H1 (cell line): ENCODE data around the gene ARHGEF39. TPM values are rescaled to one million over a fixed set of nuclear protein-coding genes. Genes with fewer than 3 reads are reported as not detected.

ENCODE experiments used
- CTCF ChIA-PET: fragments of 300-600 bp; sonication (Branson Sonifier 250); formaldehyde crosslinking; loops from one replicate; lab custom pipeline; 2021; ENCODE audit not compliant: partially characterized antibody; lab: Charles Lee
- POLR2A ChIA-PET: fragments of 300-600 bp; sonication (Branson Sonifier 250); formaldehyde crosslinking; loops from one replicate; lab custom pipeline; 2021; ENCODE audit warnings: inconsistent platforms; ENCODE audit not compliant: partially characterized antibody; lab: Charles Lee
- DNase-seq, 2 experiments: peaks; one replicate each; pipeline versions ENCODE4 v3.0.0 to v3.0.0-alpha.2; 2010 to 2022; ENCODE audit warnings: low spot score in 2 of 2, low read depth in 1 of 2, mixed read lengths in 1 of 2
- FAIRE-seq: peaks from 2 replicates; lab custom pipeline; 2011; peaks lifted over from hg19 to GRCh38; lab: Jason Lieb, UNC
- H2AFZ ChIP-seq: 2 replicates; pipeline ENCODE4 v1.8.1; 2012; ENCODE audit warnings: low read length, inconsistent platforms
- H2AK5ac ChIP-seq: 2 replicates; pipeline ENCODE4 v1.6.1; 2013; ENCODE audit warnings: low read depth, low read length
- H2BK120ac ChIP-seq: replicated peaks from 2 replicates; pipeline ENCODE3; 2013; ENCODE audit warnings: low read depth, low read length, inconsistent platforms
- H2BK12ac ChIP-seq: 2 replicates; pipeline ENCODE4 v1.6.1; 2013; ENCODE audit warnings: low read depth, low read length
- H2BK15ac ChIP-seq: 2 replicates; pipeline ENCODE4 v1.6.1; 2013; ENCODE audit warnings: low read length
- H2BK20ac ChIP-seq: 2 replicates; pipeline ENCODE4 v1.6.1; 2013; ENCODE audit warnings: low read length
- H2BK5ac ChIP-seq: 2 replicates; pipeline ENCODE4 v1.6.1; 2013; ENCODE audit warnings: low read depth, low read length
- H3K14ac ChIP-seq: 2 replicates; pipeline ENCODE4 v1.6.1; 2013; ENCODE audit warnings: inconsistent platforms; ENCODE audit not compliant: insufficient read length
- H3K18ac ChIP-seq: 2 replicates; pipeline ENCODE4 v1.6.1; 2013; ENCODE audit warnings: low read length; ENCODE audit errors: extremely low read depth
- H3K23ac ChIP-seq: 2 replicates; pipeline ENCODE4 v1.6.1; 2013; ENCODE audit warnings: inconsistent platforms; ENCODE audit not compliant: insufficient read length
- H3K23me2 ChIP-seq: 2 replicates; pipeline ENCODE4 v1.6.1; 2013; ENCODE audit warnings: low read depth, low read length
- H3K27ac ChIP-seq: 2 replicates; pipeline ENCODE4 v1.6.1; 2011; ENCODE audit warnings: low read depth, low read length, inconsistent platforms
- H3K27me3 ChIP-seq, 4 experiments: replicated peaks in 1 of 4; 1 replicate in 1 of 4; 2 replicates in 3 of 4; pipeline versions ENCODE4 v1.6.1 to v1.8.1; 2011 to 2013; ENCODE audit warnings: low read length in 3 of 4, mild to moderate bottlenecking in 3 of 4, inconsistent platforms in 2 of 4, mixed read lengths in 2 of 4, moderate library complexity in 1 of 4; ENCODE audit not compliant: control insufficient read depth in 3 of 4, insufficient read depth in 3 of 4; ENCODE audit errors: extremely low read depth in 1 of 4
- H3K36me3 ChIP-seq, 4 experiments: 2 replicates each; pipeline versions ENCODE4 v1.6.1 to v1.8.1; 2011 to 2013; ENCODE audit warnings: mild to moderate bottlenecking in 4 of 4, low read length in 3 of 4, moderate library complexity in 2 of 4, control low read depth in 1 of 4, inconsistent platforms in 1 of 4; ENCODE audit not compliant: insufficient read depth in 4 of 4, control insufficient read depth in 2 of 4
- H3K4ac ChIP-seq: replicated peaks from 2 replicates; pipeline ENCODE3; 2013; ENCODE audit warnings: low read length, low read depth, mixed read lengths, inconsistent platforms; ENCODE audit not compliant: insufficient read length
- H3K4me1 ChIP-seq, 4 experiments: replicated peaks in 1 of 4; 1 replicate in 1 of 4; 2 replicates in 3 of 4; pipeline versions ENCODE4 v1.6.1 to v1.8.1; 2011 to 2013; ENCODE audit warnings: low read length in 3 of 4, inconsistent platforms in 2 of 4, mixed read lengths in 1 of 4; ENCODE audit not compliant: insufficient read depth in 4 of 4, control insufficient read depth in 3 of 4
- H3K4me2 ChIP-seq, 2 experiments: 2 replicates each; pipeline versions ENCODE4 v1.6.1 to v1.8.1; 2011 to 2013; ENCODE audit warnings: low read depth in 2 of 2, low read length in 2 of 2, control low read depth in 1 of 2, inconsistent platforms in 1 of 2, mild to moderate bottlenecking in 1 of 2; ENCODE audit not compliant: insufficient read depth in 1 of 2
- H3K4me3 ChIP-seq, 4 experiments: fragments of 200-600, 300-600 bp in 1 of 4; sonication (generic), shearing (Covaris generic), sonication (Bioruptor Twin) in 1 of 4; 2 replicates each; pipeline versions ENCODE4 v1.5.1 to v1.8.1; 2011 to 2016; ENCODE audit warnings: low read length in 4 of 4, low read depth in 3 of 4, control low read depth in 2 of 4, inconsistent platforms in 2 of 4, mild to moderate bottlenecking in 2 of 4, mixed read lengths in 1 of 4, moderate library complexity in 1 of 4; ENCODE audit not compliant: insufficient read depth in 2 of 4; ENCODE audit errors: extremely low read depth in 1 of 4
- H3K56ac ChIP-seq: replicated peaks from 2 replicates; pipeline ENCODE3; 2013; ENCODE audit warnings: low read depth, mild to moderate bottlenecking, mixed read lengths, low read length, inconsistent platforms; ENCODE audit not compliant: insufficient read length
- H3K79me1 ChIP-seq: 2 replicates; pipeline ENCODE4 v1.6.1; 2013; ENCODE audit warnings: low read depth, low read length, control low read depth
- H3K79me2 ChIP-seq, 2 experiments: 2 replicates each; pipeline versions ENCODE4 v1.6.1 to v1.8.1; 2012 to 2013; ENCODE audit warnings: low read length in 2 of 2, mild to moderate bottlenecking in 2 of 2, inconsistent platforms in 1 of 2; ENCODE audit not compliant: insufficient read depth in 2 of 2, control insufficient read depth in 1 of 2
- H3K9ac ChIP-seq, 4 experiments: replicated peaks in 1 of 4; 1 replicate in 1 of 4; 2 replicates in 3 of 4; pipeline versions ENCODE4 v1.6.1 to v1.8.1; 2011 to 2013; ENCODE audit warnings: low read depth in 3 of 4, low read length in 3 of 4, control low read depth in 2 of 4, mild to moderate bottlenecking in 2 of 4, moderate library complexity in 2 of 4, inconsistent platforms in 1 of 4; ENCODE audit errors: extremely low read depth in 1 of 4
- H3K9me3 ChIP-seq, 2 experiments: 2 replicates each; pipeline versions ENCODE4 v1.6.1 to v1.8.1; 2012 to 2013; ENCODE audit warnings: mild to moderate bottlenecking in 2 of 2, moderate library complexity in 2 of 2, control low read depth in 1 of 2, inconsistent platforms in 1 of 2, low read depth in 1 of 2, low read length in 1 of 2, mixed read lengths in 1 of 2; ENCODE audit not compliant: insufficient read depth in 2 of 2
- H4K20me1 ChIP-seq, 2 experiments: replicated peaks in 1 of 2; 2 replicates each; pipeline versions ENCODE3 to v1.8.1; 2011 to 2013; ENCODE audit warnings: inconsistent platforms in 2 of 2, low read length in 2 of 2, mild to moderate bottlenecking in 1 of 2; ENCODE audit not compliant: insufficient read depth in 2 of 2, control insufficient read depth in 1 of 2
- H4K5ac ChIP-seq: 2 replicates; pipeline ENCODE4 v1.6.1; 2013; ENCODE audit warnings: low read length, low read depth, mixed read lengths, inconsistent platforms; ENCODE audit not compliant: insufficient read length
- H4K8ac ChIP-seq: 2 replicates; pipeline ENCODE4 v1.8.0; 2013; ENCODE audit warnings: mild to moderate bottlenecking, moderate library complexity, low read length, inconsistent platforms; ENCODE audit not compliant: insufficient read depth; ENCODE audit errors: extremely low read depth
- H4K91ac ChIP-seq: replicated peaks from 2 replicates; pipeline ENCODE3; 2013; ENCODE audit warnings: low read length, mixed read lengths, inconsistent platforms; ENCODE audit not compliant: insufficient read length
- ASH2L ChIP-seq: fragments of 200-600, 300-600 bp; sonication (generic); IDR thresholded peaks from one replicate; pipeline ENCODE4 v1.7.1; 2017; ENCODE audit warnings: low read length
- CTBP2 ChIP-seq: IDR thresholded peaks from 2 replicates; pipeline ENCODE4 v1.7.0; 2011; ENCODE audit warnings: borderline replicate concordance, mild to moderate bottlenecking, moderate library complexity, mixed read lengths, low read length; ENCODE audit not compliant: insufficient read depth, insufficient read length
- EP300 ChIP-seq, 2 experiments: IDR thresholded peaks; 1 replicate in 1 of 2; 2 replicates in 1 of 2; pipeline ENCODE4 v1.6.1; 2011 to 2012; ENCODE audit warnings: low read depth in 2 of 2, low read length in 2 of 2, mild to moderate bottlenecking in 2 of 2, borderline replicate concordance in 1 of 2, inconsistent platforms in 1 of 2, moderate library complexity in 1 of 2
- SAP30 ChIP-seq: fragments of 300-600 bp; sonication (generic); IDR thresholded peaks from 2 replicates; pipeline ENCODE4 v1.7.1; 2012; ENCODE audit warnings: low read length, moderate library complexity, mild to moderate bottlenecking, inconsistent platforms; ENCODE audit not compliant: insufficient read depth, insufficient replicate concordance
- SP1 ChIP-seq: IDR thresholded peaks from 2 replicates; pipeline ENCODE4 v1.6.1; 2011; ENCODE audit warnings: low read depth, low read length
- SUZ12 ChIP-seq: fragments of 200-600 bp; sonication (generic); IDR thresholded peaks from 2 replicates; pipeline ENCODE4 v1.6.1; 2012; ENCODE audit warnings: mild to moderate bottlenecking, inconsistent platforms, low read length, moderate library complexity, mixed read lengths
- YY1 ChIP-seq: IDR thresholded peaks from 2 replicates; pipeline ENCODE4 v1.6.1; 2011; ENCODE audit warnings: low read depth, mild to moderate bottlenecking, low read length
- WGBS, 2 experiments: shearing (Covaris generic) in 1 of 2; methylation state at CpG; one replicate each; pipeline versions ENCODE4 v1.1.6 to v1.1.7; 2013 to 2015; ENCODE audit warnings: low lambda C conversion rate in 2 of 2, mixed read lengths in 2 of 2, inconsistent platforms in 1 of 2, low coverage in 1 of 2, missing lambda C conversion rate in 1 of 2; ENCODE audit not compliant: insufficient replicate concordance in 2 of 2, insufficient coverage in 1 of 2, insufficient read length in 1 of 2; ENCODE audit errors: extremely low coverage in 1 of 2, missing lambda C conversion rate in 1 of 2; 5-methylcytosine and 5-hydroxymethylcytosine counted together
- polyA plus RNA-seq, 7 experiments: library from polyadenylated mRNA; depleted of rRNA in 3 of 7; stranded (reverse) in 5 of 7; unstranded in 2 of 7; fragments of >200 nt in 5 of 7; fragments of 200-250 nt in 2 of 7; gene quantifications; 1 replicate in 5 of 7; 2 replicates in 1 of 7; 4 replicates in 1 of 7; pipeline versions ENCODE4 v1.2.1 to v1.2.3, GENCODE V29; 2011 to 2013; ENCODE audit warnings: missing spikeins in 2 of 7, mixed read lengths in 2 of 7
- total RNA-seq: library from RNA; stranded (reverse); fragmentation: NEBNext Ultra II Directional; extraction: Animal tissue kit (Norgen Biotek cat#: 25700); gene quantifications from 2 replicates; pipeline ENCODE4 v1.2.1, GENCODE V29; 2021
- TF ChIP-seq, protein P1 (sequence below), 3 experiments: IDR thresholded peaks; 1 replicate in 2 of 3; 2 replicates in 1 of 3; pipeline versions ENCODE4 v1.5.1 to v1.6.1; 2011; ENCODE audit warnings: low read length in 3 of 3, mild to moderate bottlenecking in 3 of 3, inconsistent platforms in 2 of 3, low read depth in 1 of 3, moderate library complexity in 1 of 3; ENCODE audit not compliant: insufficient read depth in 1 of 3; ENCODE audit errors: control extremely low read depth in 1 of 3
- TF ChIP-seq, protein P2 (sequence below): IDR thresholded peaks from 2 replicates; pipeline ENCODE4 v1.6.1; 2012; ENCODE audit warnings: inconsistent platforms

Gene ARHGEF39
- total and polyA plus RNA-seq, 2 of the 8 experiments (the other 6 are each of a cell fraction or from before 2014, with no cell fraction given): 18.6 to 18.7 TPM

DNA sequence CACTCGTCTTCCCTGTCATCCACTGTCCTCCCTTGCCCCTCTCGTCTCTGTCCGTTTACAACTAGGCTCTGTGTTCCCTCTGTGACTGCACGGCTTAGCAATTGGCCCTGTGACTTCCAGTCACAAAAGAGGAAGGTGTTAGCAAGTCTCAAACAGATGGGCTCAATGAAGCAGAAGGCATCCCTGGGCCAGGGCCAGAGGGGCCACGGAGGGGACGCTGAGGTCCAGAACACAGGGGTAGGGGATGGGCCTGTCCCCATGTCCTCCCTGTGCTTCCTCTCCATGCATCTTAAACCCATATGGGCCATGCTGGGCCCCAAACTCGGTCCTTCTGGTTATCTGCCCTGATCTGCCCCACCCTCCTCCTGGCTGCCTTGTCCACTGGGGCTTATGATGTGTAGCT lies 46.7 kb downstream of the ARHGEF39 start, which contains the start of gene CD72:
CD72 (minus strand) TSS at position 89 of the 403 bp plus-strand sequence. CDS start 110 bp downstream, outside the sequence.
- no peak within 1 kb of the TSS for H2BK15ac ChIP-seq
- 85% methylated on average over 7 of the region's 7 CpGs; no CpG with 5 or more reads in 1 of the 2 experiments for WGBS, 2 experiments
- H2BK120ac ChIP-seq: no peak within 1 kb of the TSS
- H2BK5ac ChIP-seq: peak within 1 kb of the TSS; percentile 18; the same call in 1 of the 2 replicates
- H3K56ac ChIP-seq: peak within 1 kb of the TSS; percentile 32
- H2BK12ac ChIP-seq: peak within 1 kb of the TSS; percentile 54
- peak within 1 kb of the TSS; percentile 66 for H4K91ac ChIP-seq
- H3K27me3 ChIP-seq: peaks cover 0 to 18% (median 14%) of the 10 kb centered on the region in 4 experiments; a peak in 4 of 7 replicates
- peaks cover 9% of the 10 kb centered on the region for H3K23me2 ChIP-seq
- peak within 1 kb of the TSS in 2 of 4 experiments; percentile 3 to 44; a peak in 4 of 7 replicates for H3K9ac ChIP-seq
- POLR2A ChIA-PET: interaction anchor here (0.9 to 1.1 kb wide), 2 partner anchors 30 to 33 kb away, joined by 3 read pairs; partner anchors contain the start of gene SIT1
- no peaks in the 10 kb centered on the region for H3K79me2 ChIP-seq
- peak within 1 kb of the TSS; percentile 44 to 69 (median 50) for H3K4me3 ChIP-seq
- peaks cover 0 to 9% (median 5%) of the 10 kb centered on the region in 4 experiments; a peak in 4 of 7 replicates for H3K4me1 ChIP-seq
- H3K4ac ChIP-seq: no peak within 1 kb of the TSS
- no peak for FAIRE-seq
- H2AFZ ChIP-seq: peak within 1 kb of the TSS; percentile 99
- no peak within 1 kb of the TSS for H3K27ac ChIP-seq
- CTCF ChIA-PET: interaction anchor here (0.8 to 5.2 kb wide), 5 partner anchors 14 to 137 kb away, joined by 3 to 31 read pairs (median 5); partner anchors contain the start of genes ARHGEF39, SIT1 and TESK1
- peak within 1 kb of the TSS; percentile 74 to 77 for H3K4me2 ChIP-seq
- H3K23ac ChIP-seq: no peak within 1 kb of the TSS
- H3K9me3 ChIP-seq: no peaks in the 10 kb centered on the region
- no peaks in the 10 kb centered on the region for H4K20me1 ChIP-seq
- H2BK20ac ChIP-seq: no peak within 1 kb of the TSS
- H3K79me1 ChIP-seq: no peaks in the 10 kb centered on the region
- no peak for DNase-seq
- H3K14ac ChIP-seq: no peak within 1 kb of the TSS
- H3K18ac ChIP-seq: peak within 1 kb of the TSS; percentile 61; the same call in 1 of the 2 replicates
- H4K5ac ChIP-seq: no peak within 1 kb of the TSS
- H4K8ac ChIP-seq: peak within 1 kb of the TSS; percentile 94; the same call in 1 of the 2 replicates
- H3K36me3 ChIP-seq: no peaks in the 10 kb centered on the region
- no peak within 1 kb of the TSS for H2AK5ac ChIP-seq
- TF ChIP-seq YY1 (no peak), CTBP2 (no peak), SP1 (no peak), SUZ12 (no peak), EP300 (IDR thresholded peaks at IDR 0.05; ENCODE audit: borderline replicate concordance in 1 of 2, low read depth in 2 of 2, low read length in 2 of 2) (no peak), ASH2L (no peak), SAP30 (no peak)
- TF ChIP-seq, protein P1, sequence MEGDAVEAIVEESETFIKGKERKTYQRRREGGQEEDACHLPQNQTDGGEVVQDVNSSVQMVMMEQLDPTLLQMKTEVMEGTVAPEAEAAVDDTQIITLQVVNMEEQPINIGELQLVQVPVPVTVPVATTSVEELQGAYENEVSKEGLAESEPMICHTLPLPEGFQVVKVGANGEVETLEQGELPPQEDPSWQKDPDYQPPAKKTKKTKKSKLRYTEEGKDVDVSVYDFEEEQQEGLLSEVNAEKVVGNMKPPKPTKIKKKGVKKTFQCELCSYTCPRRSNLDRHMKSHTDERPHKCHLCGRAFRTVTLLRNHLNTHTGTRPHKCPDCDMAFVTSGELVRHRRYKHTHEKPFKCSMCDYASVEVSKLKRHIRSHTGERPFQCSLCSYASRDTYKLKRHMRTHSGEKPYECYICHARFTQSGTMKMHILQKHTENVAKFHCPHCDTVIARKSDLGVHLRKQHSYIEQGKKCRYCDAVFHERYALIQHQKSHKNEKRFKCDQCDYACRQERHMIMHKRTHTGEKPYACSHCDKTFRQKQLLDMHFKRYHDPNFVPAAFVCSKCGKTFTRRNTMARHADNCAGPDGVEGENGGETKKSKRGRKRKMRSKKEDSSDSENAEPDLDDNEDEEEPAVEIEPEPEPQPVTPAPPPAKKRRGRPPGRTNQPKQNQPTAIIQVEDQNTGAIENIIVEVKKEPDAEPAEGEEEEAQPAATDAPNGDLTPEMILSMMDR (IDR thresholded peaks at IDR 0.05; ENCODE audit: control extremely low read depth in 1 of 3, insufficient read depth in 1 of 3, low read depth in 1 of 3, low read length in 3 of 3): no peak
- TF ChIP-seq, protein P2, sequence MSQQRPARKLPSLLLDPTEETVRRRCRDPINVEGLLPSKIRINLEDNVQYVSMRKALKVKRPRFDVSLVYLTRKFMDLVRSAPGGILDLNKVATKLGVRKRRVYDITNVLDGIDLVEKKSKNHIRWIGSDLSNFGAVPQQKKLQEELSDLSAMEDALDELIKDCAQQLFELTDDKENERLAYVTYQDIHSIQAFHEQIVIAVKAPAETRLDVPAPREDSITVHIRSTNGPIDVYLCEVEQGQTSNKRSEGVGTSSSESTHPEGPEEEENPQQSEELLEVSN: no peak
